Fibroblast of lung (primary cell): ENCODE results near the gene MEGF9. TPM values are rescaled to one million over a fixed set of nuclear protein-coding genes. Genes with fewer than 3 reads are reported as not detected.

ENCODE experiments used
- DNase-seq, 2 donors: peaks; one replicate each; pipeline versions ENCODE4 v3.0.0 to v3.0.0-alpha.2; 2010; ENCODE audit warnings: low read depth in 2 of 2
- H2AFZ ChIP-seq: 2 replicates; pipeline ENCODE4 v1.5.1; 2012; ENCODE audit warnings: low read length, control low read depth, inconsistent platforms
- H3K27ac ChIP-seq: 2 replicates; pipeline ENCODE4 v1.5.1; 2011; ENCODE audit warnings: low read length, control low read depth; ENCODE audit not compliant: insufficient read depth
- H3K27me3 ChIP-seq: 2 replicates; pipeline ENCODE4 v1.5.1; 2011; ENCODE audit warnings: mild to moderate bottlenecking, low read length; ENCODE audit not compliant: control insufficient read depth, insufficient read depth
- H3K36me3 ChIP-seq: 2 replicates; pipeline ENCODE4 v1.5.1; 2011; ENCODE audit warnings: low read length; ENCODE audit not compliant: control insufficient read depth, insufficient read depth
- H3K4me1 ChIP-seq: 2 replicates; pipeline ENCODE4 v1.5.1; 2011; ENCODE audit warnings: low read length; ENCODE audit not compliant: control insufficient read depth, insufficient read depth; ENCODE audit errors: extremely low read depth
- H3K4me2 ChIP-seq: 2 replicates; pipeline ENCODE4 v1.5.1; 2011; ENCODE audit warnings: low read length, control low read depth; ENCODE audit not compliant: insufficient read depth; ENCODE audit errors: extremely low read depth
- H3K4me3 ChIP-seq, 4 experiments: fragments of 200-600 bp in 1 of 4; sonication (generic) in 1 of 4; replicated peaks in 1 of 4; 2 replicates each; pipeline ENCODE4 v1.5.1; 2011 to 2016; ENCODE audit warnings: low read length in 4 of 4, low read depth in 3 of 4, mild to moderate bottlenecking in 3 of 4, control low read depth in 2 of 4, inconsistent platforms in 1 of 4, mixed read lengths in 1 of 4; ENCODE audit not compliant: insufficient read depth in 1 of 4; ENCODE audit errors: control extremely low read depth in 1 of 4
- H3K79me2 ChIP-seq: 2 replicates; pipeline ENCODE4 v1.5.1; 2012; ENCODE audit warnings: mild to moderate bottlenecking, low read length, inconsistent platforms; ENCODE audit not compliant: control insufficient read depth, insufficient read depth
- H3K9ac ChIP-seq: 2 replicates; pipeline ENCODE4 v1.5.1; 2011; ENCODE audit warnings: mild to moderate bottlenecking, low read length, control low read depth; ENCODE audit not compliant: insufficient read depth
- H3K9me3 ChIP-seq: 2 replicates; pipeline ENCODE4 v1.5.1; 2012; ENCODE audit warnings: low read depth, low read length; ENCODE audit not compliant: control insufficient read depth, insufficient read depth
- H4K20me1 ChIP-seq: 2 replicates; pipeline ENCODE4 v1.5.1; 2011; ENCODE audit warnings: low read length; ENCODE audit not compliant: control insufficient read depth, insufficient read depth; ENCODE audit errors: extremely low read depth
- EZH2 ChIP-seq: IDR thresholded peaks from 2 replicates; pipeline ENCODE4 v1.5.1; 2012; ENCODE audit warnings: low read length, control low read depth, mild to moderate bottlenecking; ENCODE audit errors: missing control alignments
- polyA plus RNA-seq, 2 donors: library from polyadenylated mRNA; depleted of rRNA in 1 of 2; stranded (reverse) in 1 of 2; unstranded in 1 of 2; fragments of >200 nt; gene quantifications; 2 replicates each; pipeline ENCODE4 v1.2.1, GENCODE V29; 2011 to 2012; ENCODE audit warnings: missing spikeins in 1 of 2
- total RNA-seq: library from RNA; depleted of rRNA; stranded (reverse); fragments of >200 nt; gene quantifications from 2 replicates; pipeline ENCODE4 v1.2.1, GENCODE V29; 2014
- TF ChIP-seq, protein P1 (sequence below), 2 donors: IDR thresholded peaks in 1 of 2; conservative IDR thresholded peaks in 1 of 2; 1 replicate in 1 of 2; 2 replicates in 1 of 2; pipeline ENCODE4 v1.5.1; 2011 to 2012; ENCODE audit warnings: low read length in 2 of 2, control low read depth in 1 of 2, inconsistent platforms in 1 of 2, low read depth in 1 of 2, mild to moderate bottlenecking in 1 of 2

Gene MEGF9
- total and polyA plus RNA-seq, 2 donors (not counting 1 experiment from before 2014, with no cell fraction given), result 15.8 to 24.9 TPM

DNA sequence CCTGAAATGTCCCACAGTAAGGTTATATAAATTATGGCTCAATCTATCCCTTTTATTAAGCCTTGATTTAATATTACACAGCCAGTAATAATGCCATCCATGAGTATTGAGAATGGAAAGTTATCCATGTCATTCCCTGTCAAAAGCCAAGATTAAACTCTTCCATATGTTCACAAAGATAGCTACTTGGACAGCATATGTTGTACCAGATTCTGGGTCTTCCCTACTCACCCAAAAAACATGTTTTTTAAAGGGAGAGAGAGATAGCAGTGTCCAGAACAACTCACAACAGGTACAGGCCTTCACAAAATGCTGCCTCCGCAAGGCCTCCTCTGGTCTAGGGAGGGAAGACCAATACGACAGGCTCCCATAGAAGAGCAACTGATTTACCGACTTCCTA is 149.7 kb downstream of the MEGF9 start:
- H3K4me2 ChIP-seq, result no peak overlapping the region
- no peak for DNase-seq
- H3K36me3 ChIP-seq, result peaks cover 13% of the 10 kb centered on the region

DNA sequence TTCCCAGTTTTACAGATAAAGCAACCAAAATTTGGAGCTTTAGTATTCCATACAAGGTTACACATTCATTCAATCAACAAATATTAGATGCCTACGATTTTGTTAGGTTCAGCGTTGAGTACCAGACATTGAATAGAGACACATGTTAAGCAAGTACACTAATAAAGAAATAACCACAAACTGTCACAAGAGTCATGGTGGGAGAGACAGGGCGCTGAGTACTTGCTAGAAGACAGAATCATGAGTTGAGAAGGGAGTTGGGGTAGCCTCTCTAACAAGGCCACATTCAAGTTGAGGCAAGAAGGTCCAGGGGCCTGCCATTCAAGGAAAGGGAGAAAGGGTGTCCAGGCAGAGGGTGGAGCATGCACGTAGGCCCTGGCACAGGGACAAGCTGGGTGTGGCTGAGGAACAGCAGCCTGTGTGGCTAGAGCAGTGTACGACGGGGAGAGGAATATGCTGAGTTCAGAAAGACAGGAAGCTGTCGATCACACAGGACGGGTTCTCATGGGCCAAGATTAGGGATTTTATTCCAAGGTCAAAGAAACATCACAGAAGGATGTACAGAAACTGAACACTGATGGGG is 151.3 kb downstream of the MEGF9 start:
- no peak for DNase-seq
- no peak overlapping the region for H3K4me2 ChIP-seq

More for the DNA sequence above, 149.7 kb downstream of the MEGF9 start:
- no peaks in the 10 kb centered on the region for H4K20me1 ChIP-seq
- no peaks in the 10 kb centered on the region for H3K4me1 ChIP-seq
- H3K4me3 ChIP-seq, result no peak overlapping the region
- no peak overlapping the region for H3K27ac ChIP-seq
- TF ChIP-seq EZH2, result no peak
- TF ChIP-seq, protein P1, sequence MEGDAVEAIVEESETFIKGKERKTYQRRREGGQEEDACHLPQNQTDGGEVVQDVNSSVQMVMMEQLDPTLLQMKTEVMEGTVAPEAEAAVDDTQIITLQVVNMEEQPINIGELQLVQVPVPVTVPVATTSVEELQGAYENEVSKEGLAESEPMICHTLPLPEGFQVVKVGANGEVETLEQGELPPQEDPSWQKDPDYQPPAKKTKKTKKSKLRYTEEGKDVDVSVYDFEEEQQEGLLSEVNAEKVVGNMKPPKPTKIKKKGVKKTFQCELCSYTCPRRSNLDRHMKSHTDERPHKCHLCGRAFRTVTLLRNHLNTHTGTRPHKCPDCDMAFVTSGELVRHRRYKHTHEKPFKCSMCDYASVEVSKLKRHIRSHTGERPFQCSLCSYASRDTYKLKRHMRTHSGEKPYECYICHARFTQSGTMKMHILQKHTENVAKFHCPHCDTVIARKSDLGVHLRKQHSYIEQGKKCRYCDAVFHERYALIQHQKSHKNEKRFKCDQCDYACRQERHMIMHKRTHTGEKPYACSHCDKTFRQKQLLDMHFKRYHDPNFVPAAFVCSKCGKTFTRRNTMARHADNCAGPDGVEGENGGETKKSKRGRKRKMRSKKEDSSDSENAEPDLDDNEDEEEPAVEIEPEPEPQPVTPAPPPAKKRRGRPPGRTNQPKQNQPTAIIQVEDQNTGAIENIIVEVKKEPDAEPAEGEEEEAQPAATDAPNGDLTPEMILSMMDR (conservative IDR thresholded peaks at IDR 0.05 in 1 of 2, IDR thresholded peaks at IDR 0.05 in 1 of 2; ENCODE audit: low read depth in 1 of 2, low read length in 2 of 2), result no peak
- no peaks in the 10 kb centered on the region for H3K27me3 ChIP-seq
- H3K79me2 ChIP-seq, result peaks cover 9% of the 10 kb centered on the region
- no peak overlapping the region for H2AFZ ChIP-seq
- no peaks in the 10 kb centered on the region for H3K9me3 ChIP-seq
- no peak overlapping the region for H3K9ac ChIP-seq

DNA sequence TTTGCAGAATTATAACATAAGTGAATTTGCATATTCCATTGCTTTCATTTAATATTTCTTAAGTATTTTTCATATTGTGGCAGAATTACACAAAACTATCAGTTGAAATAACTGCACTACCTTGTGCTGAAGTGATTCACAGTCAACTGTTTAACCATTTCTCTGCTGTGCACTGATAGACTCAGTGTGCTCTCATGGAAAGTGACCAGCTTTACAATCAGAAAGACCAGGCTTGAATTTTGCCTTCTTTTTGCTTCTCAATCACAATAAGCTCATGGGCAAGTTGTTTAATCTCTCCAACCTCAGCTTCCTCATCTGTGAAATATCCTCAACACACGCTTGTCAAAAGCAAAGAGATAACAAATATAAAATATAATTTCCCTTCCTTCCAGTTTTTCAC is 152.6 kb downstream of the MEGF9 start:
- no peaks in the 10 kb centered on the region for H3K27me3 ChIP-seq
- TF ChIP-seq EZH2, result no peak
- TF ChIP-seq, protein P1 (conservative IDR thresholded peaks at IDR 0.05 in 1 of 2, IDR thresholded peaks at IDR 0.05 in 1 of 2; ENCODE audit: low read depth in 1 of 2, low read length in 2 of 2), result no peak
- no peak overlapping the region for H3K4me3 ChIP-seq
- no peak for DNase-seq
- no peaks in the 10 kb centered on the region for H4K20me1 ChIP-seq
- H3K36me3 ChIP-seq, result peaks cover 2% of the 10 kb centered on the region
- no peaks in the 10 kb centered on the region for H3K9me3 ChIP-seq
- H3K27ac ChIP-seq, result no peak overlapping the region
- H3K79me2 ChIP-seq, result peaks cover 14% of the 10 kb centered on the region
- no peak overlapping the region for H3K9ac ChIP-seq
- no peaks in the 10 kb centered on the region for H3K4me1 ChIP-seq
- H3K4me2 ChIP-seq, result no peak overlapping the region
- no peak overlapping the region for H2AFZ ChIP-seq

More for the DNA sequence above, 151.3 kb downstream of the MEGF9 start:
- TF ChIP-seq, protein P1 (conservative IDR thresholded peaks at IDR 0.05 in 1 of 2, IDR thresholded peaks at IDR 0.05 in 1 of 2; ENCODE audit: low read depth in 1 of 2, low read length in 2 of 2), result no peak
- TF ChIP-seq EZH2, result no peak
- Histone ChIP-seq H3K36me3 (peaks cover 5% of the 10 kb centered on the region), H3K4me3 (no peak overlapping the region), H3K9ac (no peak overlapping the region), H3K27me3 (no peaks in the 10 kb centered on the region), H3K79me2 (peaks cover 12% of the 10 kb centered on the region), H3K9me3 (no peaks in the 10 kb centered on the region), H3K4me1 (no peaks in the 10 kb centered on the region), H2AFZ (no peak overlapping the region), H4K20me1 (no peaks in the 10 kb centered on the region), H3K27ac (no peak overlapping the region)
